K562 (cell line): ENCODE measurements around the gene HDGFL2. TPM values are rescaled to one million over a fixed set of nuclear protein-coding genes. Genes with fewer than 3 reads are reported as not detected.
A peak's percentile ranks its signal among the peaks of the same experiment; 100 is the strongest.

Experiments
- ATAC-seq: fragments of 200-7000 bp; cut with Tn5 transposase; 3 replicates; pipeline ENCODE4 v1.9.1; 2020; ENCODE audit warnings: moderate library complexity
- BruUV-seq: library from RNA; stranded (reverse); fragments of 400-500 nt; replicated peaks from 2 replicates; lab custom pipeline; 2021; lab: Mats Ljungman, UMichigan
- CTCF ChIA-PET: fragments of 300-600 bp; formaldehyde crosslinking; extraction: SDS; loops from one replicate; lab custom pipeline; 2021; ENCODE audit warnings: low intra/inter-chr PET ratio; lab: Yijun Ruan, JAX
- POLR2A ChIA-PET: fragments of 300-600, 350-650 bp; sonication (Branson Sonifier 250); formaldehyde crosslinking; extraction: SDS; loops from one replicate; lab custom pipeline; 2021; ENCODE audit warnings: antibody characterized with exemption, inconsistent platforms; lab: Yijun Ruan, JAX
- DNase-seq, 4 experiments: peaks; one replicate each; pipeline versions ENCODE4 v3.0.0 to v3.0.0-alpha.2; 2011 to 2018; ENCODE audit warnings: low spot score in 3 of 4, mixed read lengths in 3 of 4; ENCODE audit errors: extremely low read depth in 1 of 4
- FAIRE-seq: peaks from 2 replicates; lab custom pipeline; 2011; peaks lifted over from hg19 to GRCh38; lab: Jason Lieb, UNC
- H2AFZ ChIP-seq: 2 replicates; pipeline ENCODE4 v1.6.0; 2011; ENCODE audit warnings: low read depth, low read length, control low read depth, inconsistent platforms
- H3K27ac ChIP-seq: fragments of 200-600 bp; 3 replicates; pipeline ENCODE4 v1.8.0; 2011; ENCODE audit warnings: low read depth, mild to moderate bottlenecking, control low read depth, inconsistent platforms, low read length, moderate library complexity, mixed read lengths; ENCODE audit errors: extremely low read depth
- H3K27me3 ChIP-seq, 2 experiments: fragments of 300-600 bp in 1 of 2; 2 replicates in 1 of 2; 3 replicates in 1 of 2; pipeline versions ENCODE4 v1.6.0 to v1.8.0; 2011; ENCODE audit warnings: inconsistent platforms in 2 of 2, low read length in 2 of 2, mild to moderate bottlenecking in 1 of 2, mixed read lengths in 1 of 2, moderate library complexity in 1 of 2; ENCODE audit not compliant: control insufficient read depth in 2 of 2, insufficient read depth in 2 of 2
- H3K36me3 ChIP-seq: fragments of 300-600 bp; 3 replicates; pipeline ENCODE4 v1.8.0; 2011; ENCODE audit warnings: mild to moderate bottlenecking, low read length, inconsistent platforms; ENCODE audit not compliant: control insufficient read depth, insufficient read depth
- H3K4me1 ChIP-seq, 2 experiments: fragments of 200-600 bp in 1 of 2; replicated peaks in 1 of 2; 2 replicates in 1 of 2; 3 replicates in 1 of 2; pipeline versions ENCODE4 v1.5.1 to v1.8.0; 2011; ENCODE audit warnings: inconsistent platforms in 2 of 2, low read length in 2 of 2, mild to moderate bottlenecking in 1 of 2, mixed read lengths in 1 of 2, moderate library complexity in 1 of 2; ENCODE audit not compliant: control insufficient read depth in 2 of 2, insufficient read depth in 2 of 2
- H3K4me2 ChIP-seq: 2 replicates; pipeline ENCODE4 v1.6.1; 2011; ENCODE audit warnings: low read length, control low read depth, inconsistent platforms, mixed read lengths; ENCODE audit not compliant: insufficient read depth
- H3K4me3 ChIP-seq: fragments of 200-600 bp; sonication (generic), shearing (Covaris generic); 2 replicates; pipeline ENCODE4 v1.5.1; 2016; ENCODE audit warnings: control low read depth, inconsistent platforms
- H3K79me2 ChIP-seq: fragments of 200-600 bp; 3 replicates; pipeline ENCODE4 v1.8.0; 2011; ENCODE audit warnings: low read length, inconsistent platforms; ENCODE audit not compliant: control insufficient read depth, insufficient read depth
- H3K9ac ChIP-seq, 2 experiments: 2 replicates each; pipeline versions ENCODE4 v1.6.0 to v1.6.1; 2011; ENCODE audit warnings: low read depth in 2 of 2, low read length in 2 of 2, control low read depth in 1 of 2, inconsistent platforms in 1 of 2, mild to moderate bottlenecking in 1 of 2, mixed read lengths in 1 of 2; ENCODE audit not compliant: insufficient read depth in 1 of 2
- H3K9me1 ChIP-seq: one replicate; pipeline ENCODE4 v1.6.0; 2011; ENCODE audit warnings: inconsistent platforms, mild to moderate bottlenecking, low read length, moderate library complexity; ENCODE audit not compliant: control insufficient read depth, insufficient read depth
- H3K9me3 ChIP-seq: replicated peaks from 2 replicates; pipeline ENCODE4 v1.5.1; 2011; ENCODE audit warnings: low read depth, low read length, inconsistent platforms; ENCODE audit not compliant: control insufficient read depth, insufficient read depth
- H4K20me1 ChIP-seq: replicated peaks from 2 replicates; pipeline ENCODE4 v1.6.1; 2011; ENCODE audit warnings: low read length, inconsistent platforms, mixed read lengths; ENCODE audit not compliant: control insufficient read depth, insufficient read depth
- CBX3 ChIP-seq, 2 experiments: IDR thresholded peaks; 1 replicate in 1 of 2; 2 replicates in 1 of 2; pipeline ENCODE4 v1.6.1; 2012; ENCODE audit warnings: inconsistent platforms in 2 of 2, low read length in 2 of 2, borderline replicate concordance in 1 of 2, control low read depth in 1 of 2
- JUN ChIP-seq, 2 experiments: sonication (generic) in 1 of 2; formaldehyde crosslinking in 1 of 2; IDR thresholded peaks; 2 replicates each; pipeline versions ENCODE4 v1.6.1 to v1.8.0; 2012 to 2022; ENCODE audit warnings: borderline replicate concordance in 2 of 2, mild to moderate bottlenecking in 2 of 2, improper control_type of control experiment in 1 of 2, low read depth in 1 of 2, low read length in 1 of 2, missing genetic modification reagents in 1 of 2
- KHSRP ChIP-seq: fragments of 450-650 bp; IDR thresholded peaks from 2 replicates; pipeline ENCODE4 v1.6.1; 2017
- SIN3A ChIP-seq, 2 experiments: fragments of 150-350 bp in 1 of 2; IDR thresholded peaks; 2 replicates each; pipeline ENCODE4 v1.6.1; 2011 to 2016; ENCODE audit warnings: borderline replicate concordance in 2 of 2, low read depth in 2 of 2, low read length in 2 of 2, mild to moderate bottlenecking in 2 of 2, moderate library complexity in 2 of 2; ENCODE audit not compliant: control insufficient read depth in 1 of 2
- SREBF1 ChIP-seq: fragments of 150-350 bp; IDR thresholded peaks from 2 replicates; pipeline ENCODE4 v1.6.1; 2014; ENCODE audit warnings: antibody characterized with exemption, low read depth, low read length, borderline replicate concordance
- ZNF717 ChIP-seq: fragments of 250-450 bp; sonication (Bioruptor Pico); IDR thresholded peaks from 2 replicates; pipeline ENCODE4 v1.5.0; 2021
- WGBS: fragments of 100-300 bp; shearing (Covaris generic); methylation state at CpG from one replicate; pipeline ENCODE4 v1.1.6; 2016; ENCODE audit warnings: low coverage, mixed read lengths; ENCODE audit not compliant: insufficient coverage; ENCODE audit errors: missing lambda C conversion rate; 5-methylcytosine and 5-hydroxymethylcytosine counted together
- in situ Hi-C: fragments of 300-500 bp; cut with MboI; formaldehyde crosslinking; loops from 4 replicates; pipeline ENCODE4 v1.15.0; 2018; ENCODE audit warnings: inconsistent platforms, mixed read lengths
- intact Hi-C: fragments of 100-400 bp; cut with micrococcal nuclease; formaldehyde crosslinking; loops from 2 replicates; pipeline ENCODE4 v1.14.2; 2022
- polyA plus RNA-seq, 8 experiments: library from polyadenylated mRNA; depleted of rRNA in 4 of 8; stranded (reverse) in 5 of 8; unstranded in 3 of 8; fragments of >200 nt; fragmentation: Nextera tagmentation in 2 of 8; fragmentation: Illumina TruSeq in 1 of 8; extraction: Ambion mirVana in 2 of 8; extraction: Trizol in 1 of 8; gene quantifications; 2 replicates each; pipeline versions ENCODE4 v1.2.1 to v1.2.3, GENCODE V29; 2011 to 2014; ENCODE audit warnings: inconsistent platforms in 1 of 8, missing spikeins in 1 of 8
- total RNA-seq, 7 experiments: library from RNA; depleted of rRNA in 6 of 7; stranded (reverse); fragments of >200 nt in 6 of 7; fragmentation: Illumina TruSeq in 2 of 7; extraction: Trizol in 2 of 7; gene quantifications; 2 replicates each; pipeline versions ENCODE4 v1.2.1 to v1.2.3, GENCODE V29; 2011 to 2021; ENCODE audit warnings: low replicate concordance in 1 of 7
- TF ChIP-seq, protein P1 (sequence below): sonication (generic); formaldehyde crosslinking; IDR thresholded peaks from 2 replicates; pipeline ENCODE4 v1.8.1; 2023; ENCODE audit warnings: mild to moderate bottlenecking, missing genetic modification reagents
- TF ChIP-seq, protein P2 (sequence below): sonication (generic); formaldehyde crosslinking; IDR thresholded peaks from 2 replicates; pipeline ENCODE4 v1.8.0; 2022; ENCODE audit warnings: mild to moderate bottlenecking, missing genetic modification reagents
- TF ChIP-seq, protein P3 (sequence below): fragments of 250-450 bp; sonication (Bioruptor Pico); IDR thresholded peaks from 2 replicates; pipeline ENCODE4 v1.4.0; 2020

The HDGFL2 gene
- total and polyA plus RNA-seq, 9 of the 15 experiments (the other 6 are each of a cell fraction or from before 2014, with no cell fraction given) = 0.13 to 61.7 (median 16.0) TPM

GRCh38 chr19:4487572-4487971 lies 15.5 kb downstream of the HDGFL2 start:
- no peak overlapping the region for H3K4me3 ChIP-seq
- ATAC-seq = no peak
- DNase-seq = no peak
- no peaks in the 10 kb centered on the region for H4K20me1 ChIP-seq
- WGBS = 84% methylated on average over 10 of the region's 11 CpGs
- H3K9me3 ChIP-seq = peaks cover 3% of the 10 kb centered on the region; the same call in 1 of the 2 replicates
- no peaks in the 10 kb centered on the region for H3K79me2 ChIP-seq
- H2AFZ ChIP-seq = no peak overlapping the region
- H3K9me1 ChIP-seq = no peaks in the 10 kb centered on the region
- peaks cover 0 to 9% of the 10 kb centered on the region in 2 experiments; a peak in 2 of 5 replicates for H3K4me1 ChIP-seq
- no TSS peak for BruUV-seq
- POLR2A ChIA-PET = interaction anchor here (1.6 kb wide), 1 partner anchor 11 kb away, joined by 3 read pairs; no protein-coding TSS in a partner anchor
- no peak overlapping the region for H3K9ac ChIP-seq
- CTCF ChIA-PET = no interaction called here
- TF ChIP-seq KHSRP = no peak
- no peak for TF ChIP-seq SREBF1
- TF ChIP-seq, all 486 proteins: peak for 0
- Histone ChIP-seq H3K27me3 (no peaks in the 10 kb centered on the region), H3K36me3 (peaks cover 36% of the 10 kb centered on the region), H3K27ac (no peak overlapping the region), H3K4me2 (no peak overlapping the region)
- in situ Hi-C loops = no loop called here
- intact Hi-C loops = no loop called here
- no peak for FAIRE-seq

GRCh38 chr19:4488496-4488895 lies 16.4 kb downstream of the HDGFL2 start:
- Histone ChIP-seq H3K9ac (no peak overlapping the region), H3K4me1 (peaks cover 0 to under 1% of the 10 kb centered on the region in 2 experiments; a peak in 1 of 5 replicates), H3K27me3 (no peaks in the 10 kb centered on the region), H3K4me2 (no peak overlapping the region), H3K9me1 (no peaks in the 10 kb centered on the region), H4K20me1 (no peaks in the 10 kb centered on the region), H3K27ac (no peak overlapping the region), H3K9me3 (peaks cover 3% of the 10 kb centered on the region; the same call in 1 of the 2 replicates), H3K79me2 (no peaks in the 10 kb centered on the region), H3K36me3 (peaks cover 43% of the 10 kb centered on the region), H2AFZ (no peak overlapping the region), H3K4me3 (no peak overlapping the region)
- FAIRE-seq (no peak), DNase-seq (no peak), ATAC-seq (no peak)
- no TSS peak for BruUV-seq
- 87% methylated on average over 26 of the region's 29 CpGs for WGBS
- POLR2A ChIA-PET = no interaction called here
- in situ Hi-C loops = no loop called here
- CTCF ChIA-PET = no interaction called here
- intact Hi-C loops = no loop called here
- TF ChIP-seq ZNF717 = no peak
- TF ChIP-seq CBX3 (IDR thresholded peaks at IDR 0.05; ENCODE audit: borderline replicate concordance in 1 of 2, low read length in 2 of 2) = no peak
- TF ChIP-seq, protein P1, sequence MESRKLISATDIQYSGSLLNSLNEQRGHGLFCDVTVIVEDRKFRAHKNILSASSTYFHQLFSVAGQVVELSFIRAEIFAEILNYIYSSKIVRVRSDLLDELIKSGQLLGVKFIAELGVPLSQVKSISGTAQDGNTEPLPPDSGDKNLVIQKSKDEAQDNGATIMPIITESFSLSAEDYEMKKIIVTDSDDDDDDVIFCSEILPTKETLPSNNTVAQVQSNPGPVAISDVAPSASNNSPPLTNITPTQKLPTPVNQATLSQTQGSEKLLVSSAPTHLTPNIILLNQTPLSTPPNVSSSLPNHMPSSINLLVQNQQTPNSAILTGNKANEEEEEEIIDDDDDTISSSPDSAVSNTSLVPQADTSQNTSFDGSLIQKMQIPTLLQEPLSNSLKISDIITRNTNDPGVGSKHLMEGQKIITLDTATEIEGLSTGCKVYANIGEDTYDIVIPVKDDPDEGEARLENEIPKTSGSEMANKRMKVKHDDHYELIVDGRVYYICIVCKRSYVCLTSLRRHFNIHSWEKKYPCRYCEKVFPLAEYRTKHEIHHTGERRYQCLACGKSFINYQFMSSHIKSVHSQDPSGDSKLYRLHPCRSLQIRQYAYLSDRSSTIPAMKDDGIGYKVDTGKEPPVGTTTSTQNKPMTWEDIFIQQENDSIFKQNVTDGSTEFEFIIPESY = peak; percentile 8; the same call in 1 of the 2 replicates
- TF ChIP-seq JUN (IDR thresholded peaks at IDR 0.05; ENCODE audit: borderline replicate concordance, low read depth, low read length) = no peak
- TF ChIP-seq JUN (CRISPR knock-in tag; IDR thresholded peaks at IDR 0.05; ENCODE audit: borderline replicate concordance) = no peak
- TF ChIP-seq, protein P2, sequence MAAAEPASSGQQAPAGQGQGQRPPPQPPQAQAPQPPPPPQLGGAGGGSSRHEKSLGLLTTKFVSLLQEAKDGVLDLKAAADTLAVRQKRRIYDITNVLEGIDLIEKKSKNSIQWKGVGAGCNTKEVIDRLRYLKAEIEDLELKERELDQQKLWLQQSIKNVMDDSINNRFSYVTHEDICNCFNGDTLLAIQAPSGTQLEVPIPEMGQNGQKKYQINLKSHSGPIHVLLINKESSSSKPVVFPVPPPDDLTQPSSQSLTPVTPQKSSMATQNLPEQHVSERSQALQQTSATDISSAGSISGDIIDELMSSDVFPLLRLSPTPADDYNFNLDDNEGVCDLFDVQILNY (CRISPR knock-in tag) = no peak
- no peak for TF ChIP-seq SIN3A (IDR thresholded peaks at IDR 0.05; ENCODE audit: borderline replicate concordance in 2 of 2, control insufficient read depth in 1 of 2, low read depth in 2 of 2, low read length in 2 of 2)
- TF ChIP-seq, protein P3, sequence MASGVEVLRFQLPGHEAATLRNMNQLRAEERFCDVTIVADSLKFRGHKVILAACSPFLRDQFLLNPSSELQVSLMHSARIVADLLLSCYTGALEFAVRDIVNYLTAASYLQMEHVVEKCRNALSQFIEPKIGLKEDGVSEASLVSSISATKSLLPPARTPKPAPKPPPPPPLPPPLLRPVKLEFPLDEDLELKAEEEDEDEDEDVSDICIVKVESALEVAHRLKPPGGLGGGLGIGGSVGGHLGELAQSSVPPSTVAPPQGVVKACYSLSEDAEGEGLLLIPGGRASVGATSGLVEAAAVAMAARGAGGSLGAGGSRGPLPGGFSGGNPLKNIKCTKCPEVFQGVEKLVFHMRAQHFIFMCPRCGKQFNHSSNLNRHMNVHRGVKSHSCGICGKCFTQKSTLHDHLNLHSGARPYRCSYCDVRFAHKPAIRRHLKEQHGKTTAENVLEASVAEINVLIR (CRISPR knock-in tag) = no peak
